Stimulated activated CD4-positive, alpha-beta T cell treated with anti-CD3 and anti-CD28 coated beads, Interleukin-4, amount 100 ng/mL, for 4 hours (primary cell): Measurements from ENCODE around the gene ZNF341.
A peak's percentile ranks its signal among the peaks of the same experiment; 100 is the strongest.
"Not testable (repeated sequence)": the region's sequence is repeated elsewhere in the genome, so short reads cannot be mapped to it uniquely, and the experiment has no call there.

ENCODE experiments used
- DNase-seq, 2 experiments: peaks; one replicate each; pipeline ENCODE4 v3.0.0-alpha.2; 2020

The ZNF341 gene

GRCh38 chr20:33730946-33731692, 677 bp upstream of the ZNF341 start:
- DNase-seq, result no peak

GRCh38 chr20:33732166-33732970, 572 bp downstream of the ZNF341 start:
- peak in 1 of 2 experiments; percentile 81 for DNase-seq

- DNase-seq, result no peak
These were observed 2.1 kb downstream of the ZNF341 start for GRCh38 chr20:33733654-33734576.

- DNase-seq, result no peak
These were observed 5.2 kb downstream of the ZNF341 start for GRCh38 chr20:33736962-33737361.

- DNase-seq, result no peak
These were observed 7.7 kb downstream of the ZNF341 start for GRCh38 chr20:33739493-33739892.

- DNase-seq, result no peak
These were observed 8.4 kb downstream of the ZNF341 start for GRCh38 chr20:33740189-33740588.

GRCh38 chr20:33744181-33744580, 12.4 kb downstream of the ZNF341 start:
- DNase-seq, result no peak

- DNase-seq, result no peak
These were observed 13.1 kb downstream of the ZNF341 start for GRCh38 chr20:33744773-33745385.

- no peak for DNase-seq
These were observed 14.7 kb downstream of the ZNF341 start for GRCh38 chr20:33746325-33746998.

- DNase-seq, result no peak
These were observed 20.0 kb downstream of the ZNF341 start for GRCh38 chr20:33751775-33752174.

- no peak for DNase-seq
These were observed 21.3 kb downstream of the ZNF341 start for GRCh38 chr20:33753143-33753542.

GRCh38 chr20:33753763-33754162, 22.0 kb downstream of the ZNF341 start:
- DNase-seq, result no peak

- DNase-seq, result not testable (repeated sequence)
These were observed 24.2 kb downstream of the ZNF341 start for GRCh38 chr20:33755936-33756490.

GRCh38 chr20:33757046-33757445, 25.2 kb downstream of the ZNF341 start:
- DNase-seq, result no peak

- DNase-seq, result no peak
These were observed 25.7 kb downstream of the ZNF341 start for GRCh38 chr20:33757458-33757857.

- no peak for DNase-seq
These were observed 30.0 kb downstream of the ZNF341 start for GRCh38 chr20:33761698-33762250.

GRCh38 chr20:33765099-33765498, 33.3 kb downstream of the ZNF341 start:
- no peak for DNase-seq

- no peak for DNase-seq
These were observed 33.8 kb downstream of the ZNF341 start for GRCh38 chr20:33765592-33765991.

- DNase-seq, result no peak
These were observed 34.9 kb downstream of the ZNF341 start for GRCh38 chr20:33766686-33767085.

GRCh38 chr20:33767777-33768138, 36.0 kb downstream of the ZNF341 start:
- no peak for DNase-seq

GRCh38 chr20:33769043-33769442, 37.2 kb downstream of the ZNF341 start:
- no peak for DNase-seq
